ENCODE data around the gene PPM1H.

- TF ChIP-seq CTCF (IDR thresholded peaks at IDR 0.05; ENCODE audit: low read depth, low read length), result no peak
- TF ChIP-seq POLR2A (IDR thresholded peaks at IDR 0.05; ENCODE audit: extremely low read depth, insufficient read length), result no peak
- no peak for TF ChIP-seq MYC (IDR thresholded peaks at IDR 0.05; ENCODE audit: low read depth, low read length)
Observed at GRCh38 chr12:62643486-62643885, 291.5 kb downstream of the PPM1H start.
